ENCODE measurements around the gene ARPP19. TPM values are rescaled to one million over a fixed set of nuclear protein-coding genes. Genes with fewer than 3 reads are reported as not detected.
"Not testable (repeated sequence)": the region's sequence is repeated elsewhere in the genome, so short reads cannot be mapped to it uniquely, and the experiment has no call there.

The ARPP19 gene
- total and polyA plus RNA-seq, 2 experiments from 2014 or later: 78.3 to 192 TPM

DNA sequence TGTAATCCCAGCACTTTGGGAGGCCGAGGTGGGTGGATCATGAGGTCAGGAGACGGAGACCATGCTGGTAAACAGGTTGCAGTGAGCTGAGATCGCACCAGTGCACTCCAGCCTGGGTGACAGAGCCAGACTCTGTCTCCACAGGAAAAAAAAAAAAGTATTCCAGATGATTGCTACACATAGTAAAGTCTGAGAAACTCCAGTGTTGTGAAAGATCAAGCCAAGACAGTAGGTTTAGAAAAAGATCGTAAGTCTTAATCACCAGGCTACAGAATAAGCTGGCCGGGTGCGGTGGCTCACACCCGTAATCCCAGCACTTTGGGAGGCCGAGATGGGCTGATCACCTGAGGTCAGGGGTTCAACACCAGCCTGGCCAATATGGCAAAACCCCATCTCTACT, 56.0 kb downstream of the ARPP19 start:
- not testable (repeated sequence) for H4K20me1 ChIP-seq (replicated peaks; ENCODE audit: insufficient read depth); H3K4me2 ChIP-seq; H3K27ac ChIP-seq (ENCODE audit: low read depth); ATAC-seq; H2AFZ ChIP-seq; H3K9me3 Mint-ChIP-seq; H3K27ac Mint-ChIP-seq; H3K36me3 ChIP-seq (ENCODE audit: insufficient read depth); H3K36me3 Mint-ChIP-seq (ENCODE audit: low read depth); H3F3A ChIP-seq (replicated peaks; ENCODE audit: low read depth); H3K27me3 ChIP-seq (ENCODE audit: insufficient read depth); H3K27me3 Mint-ChIP-seq (ENCODE audit: insufficient read depth, low read depth, poor library complexity); H3K4me3 ChIP-seq; H3K4me3 Mint-ChIP-seq; H3K9me2 ChIP-seq (ENCODE audit: insufficient read depth); DNase-seq (ENCODE audit: low spot score)
- Histone ChIP-seq H3K4me1 (ENCODE audit: insufficient read depth) (peaks cover 17% of the 10 kb centered on the region), H3K79me2 (replicated peaks; ENCODE audit: insufficient read depth) (peaks cover 50% of the 10 kb centered on the region)
- H3K4me1 Mint-ChIP-seq: peaks cover 17% of the 10 kb centered on the region

- Histone ChIP-seq H3K4me2 (no peak overlapping the region), H3K36me3 (ENCODE audit: insufficient read depth) (no peaks in the 10 kb centered on the region), H3F3A (replicated peaks; ENCODE audit: low read depth) (no peaks in the 10 kb centered on the region), H3K4me3 (no peak overlapping the region), H2AFZ (no peak overlapping the region), H3K79me2 (replicated peaks; ENCODE audit: insufficient read depth) (peaks cover 49% of the 10 kb centered on the region), H4K20me1 (replicated peaks; ENCODE audit: insufficient read depth) (peaks cover 5% of the 10 kb centered on the region; the same call in 1 of the 2 replicates), H3K27ac (ENCODE audit: low read depth) (no peak overlapping the region), H3K4me1 (ENCODE audit: insufficient read depth) (peaks cover 10% of the 10 kb centered on the region), H3K27me3 (ENCODE audit: insufficient read depth) (no peaks in the 10 kb centered on the region), H3K9me2 (ENCODE audit: insufficient read depth) (no peaks in the 10 kb centered on the region)
- no peak for DNase-seq (ENCODE audit: low spot score)
- H3K36me3 Mint-ChIP-seq (ENCODE audit: low read depth): no peaks in the 10 kb centered on the region
- H3K4me1 Mint-ChIP-seq: peaks cover 13% of the 10 kb centered on the region
- H3K4me3 Mint-ChIP-seq: no peak overlapping the region
- H3K27me3 Mint-ChIP-seq (ENCODE audit: insufficient read depth, low read depth, poor library complexity): no peaks in the 10 kb centered on the region
- H3K9me3 Mint-ChIP-seq: no peaks in the 10 kb centered on the region
- ATAC-seq: no peak
- no peak overlapping the region for H3K27ac Mint-ChIP-seq
- TF ChIP-seq ZNF114 (CRISPR knock-in tag; IDR thresholded peaks at IDR 0.05) (no peak), REST (IDR thresholded peaks at IDR 0.05; ENCODE audit: unreplicated experiment) (no peak), NANOG (IDR thresholded peaks at IDR 0.05; ENCODE audit: borderline replicate concordance) (no peak), EZH2phosphoT487 (IDR thresholded peaks at IDR 0.05; ENCODE audit: unreplicated experiment) (no peak), CREB1 (CRISPR knock-in tag; IDR thresholded peaks at IDR 0.05; ENCODE audit: low read depth) (no peak), STAT1 (IDR thresholded peaks at IDR 0.05; ENCODE audit: unreplicated experiment) (no peak), EZH2 (IDR thresholded peaks at IDR 0.05; ENCODE audit: low read depth, unreplicated experiment) (no peak), POLR2AphosphoS5 (IDR thresholded peaks at IDR 0.05; ENCODE audit: low read depth) (no peak), ZNF331 (CRISPR knock-in tag; IDR thresholded peaks at IDR 0.05; ENCODE audit: low read depth) (no peak), JUNB (IDR thresholded peaks at IDR 0.05; ENCODE audit: unreplicated experiment) (no peak), ETS1 (IDR thresholded peaks at IDR 0.05) (no peak)
- TF ChIP-seq, protein P1, sequence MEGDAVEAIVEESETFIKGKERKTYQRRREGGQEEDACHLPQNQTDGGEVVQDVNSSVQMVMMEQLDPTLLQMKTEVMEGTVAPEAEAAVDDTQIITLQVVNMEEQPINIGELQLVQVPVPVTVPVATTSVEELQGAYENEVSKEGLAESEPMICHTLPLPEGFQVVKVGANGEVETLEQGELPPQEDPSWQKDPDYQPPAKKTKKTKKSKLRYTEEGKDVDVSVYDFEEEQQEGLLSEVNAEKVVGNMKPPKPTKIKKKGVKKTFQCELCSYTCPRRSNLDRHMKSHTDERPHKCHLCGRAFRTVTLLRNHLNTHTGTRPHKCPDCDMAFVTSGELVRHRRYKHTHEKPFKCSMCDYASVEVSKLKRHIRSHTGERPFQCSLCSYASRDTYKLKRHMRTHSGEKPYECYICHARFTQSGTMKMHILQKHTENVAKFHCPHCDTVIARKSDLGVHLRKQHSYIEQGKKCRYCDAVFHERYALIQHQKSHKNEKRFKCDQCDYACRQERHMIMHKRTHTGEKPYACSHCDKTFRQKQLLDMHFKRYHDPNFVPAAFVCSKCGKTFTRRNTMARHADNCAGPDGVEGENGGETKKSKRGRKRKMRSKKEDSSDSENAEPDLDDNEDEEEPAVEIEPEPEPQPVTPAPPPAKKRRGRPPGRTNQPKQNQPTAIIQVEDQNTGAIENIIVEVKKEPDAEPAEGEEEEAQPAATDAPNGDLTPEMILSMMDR (conservative IDR thresholded peaks at IDR 0.05; ENCODE audit: low read depth in 2 of 2): no peak
Measured at GRCh38 chr15:52511084-52511483, 57.7 kb downstream of the ARPP19 start.

All from GM23338 (cell line).